Activated T-helper 1 cell treated with Interleukin-2 at 50 U/mL for 16 hours (primary cell): ENCODE measurements around the gene PTPRN2.

Source experiments
- DNase-seq: peaks from one replicate; pipeline ENCODE4 v3.0.0-alpha.2; 2020; ENCODE audit warnings: low read depth

The PTPRN2 gene

DNA sequence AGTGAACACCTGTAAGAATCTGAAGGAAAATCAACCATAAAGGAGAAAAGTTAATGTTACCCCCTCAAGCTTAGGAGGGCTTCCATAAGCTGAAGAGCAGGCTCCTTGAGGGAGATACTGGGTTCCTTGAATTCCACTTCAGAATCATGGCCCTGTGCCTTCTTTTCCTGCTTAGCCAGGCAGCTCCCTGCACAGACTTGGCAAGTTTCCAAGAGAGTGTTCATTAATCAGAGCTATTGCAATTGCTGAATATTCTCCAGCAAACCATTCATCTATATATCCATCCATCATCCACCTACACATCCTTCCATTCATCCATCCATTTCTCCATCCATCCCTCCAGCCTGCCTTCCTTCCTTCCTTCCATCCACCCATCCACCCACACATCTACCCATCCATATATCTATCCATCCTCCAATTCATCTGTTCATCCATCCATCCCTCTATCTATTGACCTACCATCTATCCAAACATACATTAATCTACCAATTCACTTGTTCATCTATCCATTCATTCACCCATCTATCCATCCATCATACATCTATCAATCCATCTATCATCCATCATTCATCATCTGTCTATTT lies 574.4 kb downstream of the PTPRN2 start:
- DNase-seq, result no peak

GRCh38 chr7:158011941-158012340 lies 575.7 kb downstream of the PTPRN2 start:
- no peak for DNase-seq

DNA sequence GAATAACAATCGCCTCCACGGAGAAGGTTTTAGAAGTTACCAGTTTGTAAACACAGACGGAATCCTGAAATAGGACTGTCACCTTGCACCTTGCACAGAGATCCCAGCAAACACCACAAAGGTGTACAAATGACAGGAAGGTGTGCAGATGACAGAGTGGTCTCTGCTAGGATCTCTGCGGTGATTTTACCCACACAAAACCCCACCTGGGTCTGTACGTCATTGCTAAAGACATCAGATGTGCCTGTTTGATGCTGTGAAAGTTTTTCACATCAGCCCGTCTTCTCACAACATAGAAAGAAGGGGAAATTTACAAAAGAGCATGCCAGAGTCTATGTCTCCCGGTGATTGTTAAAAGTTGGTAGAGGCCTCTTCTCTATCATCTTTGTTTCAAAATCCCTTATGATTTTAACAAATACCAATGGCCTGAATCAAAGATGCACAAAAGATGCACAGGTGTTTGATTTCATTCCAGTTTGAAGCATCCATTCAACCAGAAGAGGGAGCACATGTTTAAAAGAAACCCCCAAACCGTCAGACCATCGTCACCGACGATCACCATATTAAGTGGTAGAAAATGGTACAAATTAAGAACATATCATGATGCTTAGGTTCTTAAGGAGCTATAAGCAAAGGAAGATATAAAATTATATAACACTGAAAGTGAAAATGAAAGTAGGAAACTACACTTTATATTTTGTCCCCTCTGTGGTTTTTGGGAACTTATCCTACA lies 576.5 kb downstream of the PTPRN2 start:
- DNase-seq, result no peak

DNA sequence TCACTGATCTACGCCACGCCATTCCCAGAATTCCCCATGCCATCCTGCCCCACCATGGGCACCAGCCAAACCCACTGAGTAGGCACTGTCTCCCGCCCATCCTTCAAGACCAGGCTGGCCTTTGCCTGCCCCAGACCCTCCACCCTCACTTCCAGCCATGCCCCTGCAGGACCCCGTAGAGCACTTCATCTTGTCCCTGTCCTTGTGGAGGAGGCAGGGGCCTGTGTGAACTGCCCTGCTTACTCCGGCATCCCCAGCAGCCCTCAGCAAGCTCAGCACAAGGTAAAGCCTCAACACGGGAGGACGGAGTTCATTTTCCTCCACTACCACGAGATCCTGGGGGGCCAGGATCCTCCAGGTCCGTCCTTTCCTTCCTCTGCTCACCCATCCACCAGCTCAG lies 577.7 kb downstream of the PTPRN2 start:
- no peak for DNase-seq

GRCh38 chr7:158008267-158008666 lies 579.4 kb downstream of the PTPRN2 start:
- no peak for DNase-seq

DNA sequence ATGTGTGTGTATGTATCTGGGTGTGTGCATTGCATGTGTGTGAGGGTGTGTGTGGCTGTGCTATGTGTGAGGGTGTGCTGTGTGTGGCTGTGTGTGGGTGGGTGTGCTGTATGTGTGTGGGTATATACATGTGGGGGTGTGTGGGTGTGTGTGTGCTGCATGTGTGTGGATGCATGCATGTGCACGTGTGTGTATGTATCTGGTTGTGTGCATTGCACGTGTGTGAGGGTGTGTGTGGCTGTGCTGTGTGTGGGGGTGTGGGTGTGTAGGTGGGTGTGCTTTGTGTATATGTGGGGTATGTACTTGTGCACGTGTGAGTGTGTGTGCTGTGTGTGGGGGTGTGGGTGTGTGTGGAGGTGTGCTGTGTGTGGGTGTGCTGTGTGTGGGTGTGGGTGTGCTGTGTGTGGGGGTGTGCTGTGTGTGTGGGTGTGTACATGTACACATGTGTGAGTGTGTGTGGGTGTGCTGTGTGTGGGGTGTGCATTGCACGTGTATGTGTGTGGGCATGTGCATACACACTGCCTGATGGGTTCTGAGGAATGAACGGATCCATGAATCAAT lies 579.8 kb downstream of the PTPRN2 start:
- no peak for DNase-seq

DNA sequence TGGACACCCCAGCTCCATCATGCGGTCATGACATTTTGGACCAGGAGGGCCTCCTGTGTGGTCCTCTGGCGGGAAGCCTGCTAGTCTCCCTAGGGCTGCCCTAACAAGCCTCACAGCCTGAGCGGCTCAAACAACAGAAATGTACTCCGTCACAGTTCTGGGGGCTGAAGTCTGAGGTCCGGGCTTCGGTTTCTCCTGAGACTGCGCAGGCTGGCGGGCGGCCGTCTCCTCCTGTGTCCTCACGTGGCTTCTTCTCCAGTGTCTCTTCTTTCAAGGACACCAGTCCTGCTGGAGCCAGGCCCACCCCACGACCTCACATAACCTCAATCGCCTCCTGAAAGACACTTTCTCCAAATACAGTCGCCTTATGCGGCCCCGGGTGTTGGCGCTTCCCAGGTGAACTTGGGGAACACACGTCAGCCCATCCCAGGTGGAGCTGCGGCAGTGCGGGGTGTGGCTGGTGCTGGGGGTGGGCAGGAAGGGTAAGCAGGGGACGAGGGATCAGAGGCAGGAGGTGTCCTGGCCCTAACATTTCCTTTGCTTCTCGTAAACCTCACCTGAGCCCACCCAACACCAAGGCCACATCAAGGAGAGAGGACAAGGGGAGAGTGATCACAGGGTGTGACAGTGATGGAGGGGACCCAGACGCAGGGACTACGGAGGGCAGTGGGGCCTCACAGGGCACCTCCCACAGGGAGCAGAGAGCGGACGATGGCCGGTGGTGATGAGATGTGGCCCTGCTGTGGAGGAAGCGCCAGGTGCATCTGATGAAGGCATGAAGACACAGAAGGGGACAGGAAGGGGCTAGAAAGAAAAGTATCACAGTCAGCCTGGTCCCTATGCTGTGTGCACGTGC lies 580.6 kb downstream of the PTPRN2 start:
- no peak for DNase-seq

DNA sequence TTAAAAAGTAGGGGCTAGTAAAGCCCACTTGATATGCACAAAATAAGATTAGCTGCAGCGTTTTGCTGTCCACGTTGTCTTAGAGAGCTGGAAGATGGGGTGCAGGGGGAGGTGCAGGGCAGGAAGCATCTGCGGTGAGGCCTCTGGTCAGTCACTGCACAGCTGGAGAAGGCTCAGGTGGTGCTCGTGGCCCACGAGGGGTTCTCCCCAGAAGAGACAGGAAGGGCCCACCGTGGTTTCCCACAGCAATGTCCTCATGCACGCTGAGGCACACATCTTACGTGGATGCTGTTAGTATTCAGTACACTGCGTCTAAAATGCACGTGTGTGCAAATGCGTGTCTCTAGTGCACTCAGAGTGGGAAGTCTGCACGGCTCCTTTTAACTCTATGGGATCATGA lies 582.1 kb downstream of the PTPRN2 start:
- no peak for DNase-seq

- no peak for DNase-seq
These were observed 583.5 kb downstream of the PTPRN2 start for GRCh38 chr7:158004123-158004490.

DNA sequence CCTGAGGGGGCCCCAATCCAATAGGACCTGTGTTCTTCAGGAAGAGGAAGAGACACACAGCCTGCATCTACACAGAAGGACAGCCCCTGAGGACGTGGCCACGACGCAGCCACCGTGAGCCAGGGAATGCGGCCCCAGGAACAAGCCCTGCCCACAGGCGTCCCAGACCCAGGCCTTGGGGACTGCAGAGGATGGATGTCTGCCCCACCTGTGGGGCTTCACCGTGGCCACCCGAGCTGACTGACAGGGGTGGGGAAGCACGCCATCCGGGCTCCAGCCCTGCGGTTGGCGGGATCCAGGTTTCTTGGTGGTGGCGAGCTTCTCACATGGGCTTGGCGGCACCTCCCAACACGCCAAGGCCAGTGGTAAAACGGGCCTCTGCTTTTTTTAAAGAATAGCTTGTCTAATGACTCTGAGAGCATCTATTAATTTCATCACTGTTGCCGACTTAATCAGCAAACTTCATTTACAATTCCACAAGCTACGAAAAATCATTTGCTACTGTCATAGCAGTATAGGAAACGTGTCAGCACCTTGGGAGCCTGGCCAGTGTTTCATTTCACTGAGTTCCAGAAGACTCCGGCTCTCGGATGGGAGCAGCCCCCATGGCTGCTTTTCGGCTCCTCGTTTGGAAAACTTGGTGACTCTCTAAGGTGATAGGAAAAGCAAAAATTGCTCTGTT lies 584.0 kb downstream of the PTPRN2 start:
- no peak for DNase-seq

DNA sequence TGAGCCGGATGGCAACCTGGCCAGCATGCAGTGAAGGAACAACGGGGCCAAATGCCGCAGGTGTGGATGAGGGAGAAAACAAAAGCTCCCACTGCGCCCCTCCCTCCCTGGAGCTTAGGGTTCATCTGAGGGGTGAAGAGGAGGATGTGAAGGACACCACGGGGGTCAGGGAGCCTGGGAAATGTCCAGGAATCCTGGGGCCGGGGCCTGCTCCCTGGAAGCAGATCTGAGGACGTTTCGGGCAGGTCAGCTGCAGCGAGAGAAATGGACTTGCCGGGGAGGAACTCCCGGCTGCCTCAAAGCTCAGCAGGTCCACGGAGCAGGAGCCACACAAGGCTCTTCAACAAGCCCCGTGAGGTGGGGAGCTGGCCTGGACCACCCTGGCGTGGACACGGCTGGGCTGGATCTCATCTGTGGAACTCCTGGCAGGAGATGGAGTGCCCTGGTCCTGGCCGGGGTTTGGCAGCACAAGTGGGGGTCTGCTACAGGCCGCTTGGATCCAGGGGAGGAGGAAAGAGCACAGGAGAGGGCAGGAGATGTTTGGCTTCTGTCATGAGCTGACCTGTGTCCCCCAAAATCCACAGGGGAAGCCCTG lies 585.0 kb downstream of the PTPRN2 start:
- no peak for DNase-seq

DNA sequence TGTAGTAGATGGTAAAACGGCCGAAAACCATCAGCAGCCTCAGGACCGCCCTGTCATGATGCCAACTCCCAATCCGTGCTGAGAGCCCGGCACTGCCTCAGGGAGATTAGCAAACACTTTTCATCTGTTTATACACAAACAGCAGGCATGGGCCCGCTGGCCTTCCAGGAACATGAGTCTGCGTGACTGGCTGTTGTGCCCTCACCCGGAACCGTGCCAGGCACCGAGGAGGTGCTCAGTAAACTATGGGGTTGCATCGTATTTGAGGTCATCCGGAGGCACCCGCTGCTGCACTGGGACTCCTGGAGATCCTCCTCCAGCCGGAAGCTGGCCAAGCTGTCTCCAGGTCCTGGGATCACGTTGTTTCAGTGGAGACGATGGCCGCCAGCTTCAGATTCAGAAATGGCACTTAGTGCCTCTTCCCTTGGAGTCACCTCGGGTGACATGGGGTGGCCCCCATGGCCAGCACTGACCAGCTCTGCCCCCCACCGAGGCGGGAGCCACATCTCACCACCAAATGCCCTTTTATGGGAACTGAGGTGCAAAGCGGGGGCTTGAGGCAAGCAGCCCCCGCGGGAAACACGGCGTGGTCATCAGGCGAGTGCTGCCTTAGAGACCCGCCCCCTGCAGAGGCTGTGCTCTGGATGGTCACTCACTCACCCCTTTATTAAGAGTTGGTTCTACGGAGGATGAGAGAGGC lies 585.9 kb downstream of the PTPRN2 start:
- DNase-seq, result no peak

DNA sequence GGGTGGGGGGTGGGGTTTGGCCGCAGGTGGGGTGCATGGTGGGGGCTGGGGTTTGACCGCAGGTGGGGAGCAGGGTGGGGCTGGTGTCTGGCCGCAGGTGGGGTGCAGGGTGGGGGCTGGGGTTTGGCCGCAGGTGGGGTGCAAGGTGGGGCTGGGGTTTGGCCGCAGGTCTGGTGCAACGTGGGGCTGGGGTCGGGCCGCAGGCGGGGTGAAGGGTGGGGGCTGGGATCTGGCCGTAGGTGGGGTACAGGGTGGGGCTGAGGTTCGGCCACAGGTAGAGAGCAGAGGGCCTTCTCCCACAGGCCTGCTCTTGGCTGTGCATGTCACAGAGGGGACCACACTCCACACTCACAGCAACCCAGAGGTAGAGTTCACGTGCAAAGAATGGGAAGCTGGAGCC lies 586.6 kb downstream of the PTPRN2 start:
- DNase-seq, result no peak

GRCh38 chr7:158000160-158000559 lies 587.5 kb downstream of the PTPRN2 start:
- DNase-seq, result no peak

DNA sequence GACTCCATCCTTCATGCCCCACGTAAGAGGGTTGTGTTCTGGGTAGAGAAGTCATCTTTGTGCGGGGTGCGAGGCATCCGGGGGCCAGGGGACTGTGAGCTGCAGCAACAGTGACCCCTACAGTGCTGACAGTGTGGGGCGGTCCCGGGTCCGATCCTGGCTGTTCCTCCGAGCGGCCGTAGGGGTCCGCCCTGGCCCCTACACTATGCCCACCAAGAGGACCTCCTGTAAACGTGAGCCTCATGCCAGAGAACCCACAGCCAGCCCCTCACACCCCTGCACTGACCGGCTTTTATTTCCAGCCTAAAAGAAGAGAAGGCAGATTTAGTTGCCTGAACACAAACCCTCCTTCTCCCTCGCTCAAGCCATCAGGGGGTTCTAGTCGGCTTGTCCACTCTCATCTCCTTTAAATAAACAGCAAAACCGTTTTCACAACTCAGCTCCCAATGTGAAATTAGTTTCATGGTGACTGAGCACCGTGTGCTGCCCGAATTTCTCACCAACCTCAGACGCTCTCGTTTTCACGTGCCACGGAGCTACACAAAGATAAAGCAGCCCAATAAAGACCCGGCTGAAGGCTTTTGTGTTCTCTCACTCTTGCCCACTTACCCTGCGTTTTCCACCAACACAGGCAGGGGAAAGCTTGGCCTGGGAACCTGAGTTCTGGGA lies 588.6 kb downstream of the PTPRN2 start:
- no peak for DNase-seq

DNA sequence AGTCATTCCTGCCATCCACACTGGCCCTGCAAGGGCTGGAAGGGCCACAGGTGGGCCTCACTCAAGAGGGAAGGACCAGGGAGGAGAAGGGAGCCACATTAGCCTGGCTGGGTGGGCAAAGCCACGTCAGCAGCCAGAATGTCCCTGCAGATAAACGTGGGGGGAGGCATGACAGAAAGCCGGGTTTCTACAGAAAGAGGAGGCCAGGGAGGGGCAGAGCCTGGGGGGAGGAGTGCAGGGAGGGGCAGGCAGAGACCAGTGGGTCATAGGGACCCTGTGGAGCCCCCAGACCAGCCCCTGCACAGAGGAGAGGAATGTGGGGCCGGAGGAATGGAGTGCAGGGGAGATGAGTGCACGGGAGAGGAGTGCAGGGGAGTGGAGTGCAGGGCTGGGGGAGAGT lies 590.2 kb downstream of the PTPRN2 start:
- no peak for DNase-seq

GRCh38 chr7:157997080-157997440 lies 590.6 kb downstream of the PTPRN2 start:
- no peak for DNase-seq

- no peak for DNase-seq
These were observed 591.1 kb downstream of the PTPRN2 start for GRCh38 chr7:157996359-157997079.

GRCh38 chr7:157995815-157996214 lies 591.8 kb downstream of the PTPRN2 start:
- DNase-seq, result no peak

DNA sequence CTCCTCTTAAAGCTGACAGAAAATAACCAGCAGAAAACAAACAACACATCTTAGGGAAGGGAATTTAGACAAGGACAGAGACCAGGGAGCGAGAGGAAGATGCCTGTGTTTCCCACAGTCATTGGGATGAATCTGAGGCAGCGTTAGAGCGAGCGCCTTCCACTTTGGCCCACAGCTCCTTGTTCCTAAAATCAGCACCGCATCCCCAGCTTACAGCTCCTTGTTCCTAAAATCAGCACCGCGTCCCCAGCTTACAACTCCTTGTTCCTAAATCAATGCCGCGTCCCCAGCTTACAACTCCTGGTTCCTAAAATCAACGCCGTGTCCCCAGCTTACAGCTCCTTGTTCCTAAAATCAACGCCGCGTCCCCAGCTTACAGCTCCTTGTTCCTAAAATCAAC lies 593.3 kb downstream of the PTPRN2 start:
- no peak for DNase-seq
